ENCODE results near the gene MCFD2.
A peak's percentile ranks its signal among the peaks of the same experiment; 100 is the strongest.

MCFD2 gene

DNA sequence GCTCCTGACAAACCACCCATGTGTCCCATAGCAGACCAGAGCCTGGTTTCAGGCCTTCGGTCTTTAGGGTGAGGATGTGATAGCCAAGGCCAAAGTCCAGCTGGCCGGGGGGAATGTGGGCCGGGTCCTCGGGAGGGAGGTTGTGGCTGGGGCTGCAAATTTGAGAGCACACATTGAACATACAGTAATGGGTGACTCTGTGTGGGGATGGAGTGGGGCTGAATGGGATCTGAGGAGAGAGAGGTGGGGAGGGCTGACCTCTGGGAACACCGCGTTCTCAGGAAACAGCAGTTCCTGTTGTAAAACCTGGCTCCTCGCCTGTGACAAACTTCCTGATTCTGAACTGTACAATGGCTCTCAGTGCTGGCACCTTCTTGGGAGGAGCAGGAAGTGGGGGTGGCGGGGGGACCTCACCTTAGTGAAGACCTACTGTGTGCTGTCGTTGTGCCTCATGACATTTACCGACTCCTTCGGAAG is 48.8 kb downstream of the MCFD2 start:
- Histone ChIP-seq H4K8ac (ENCODE audit: low read length) (peak overlapping the region; percentile 48), H3K23ac (ENCODE audit: low read length in 2 of 2) (no peak overlapping the region), H3K36me3 (ENCODE audit: control insufficient read depth in 1 of 2, insufficient read depth in 2 of 2, low read depth in 1 of 2, low read length in 2 of 2) (no peaks in the 10 kb centered on the region), H3K79me1 (replicated peaks; ENCODE audit: low read length, poor library complexity, severe bottlenecking) (no peaks in the 10 kb centered on the region), H3K4me2 (ENCODE audit: low read length, poor library complexity, severe bottlenecking) (no peak overlapping the region), H3K9me3 (ENCODE audit: control insufficient read depth, low read length) (peaks cover 9% of the 10 kb centered on the region), H3K4me3 (ENCODE audit: insufficient read depth in 1 of 2, low read depth in 1 of 2, low read length in 2 of 2) (no peak overlapping the region), H3K14ac (ENCODE audit: low read length in 2 of 2) (no peak overlapping the region), H4K91ac (ENCODE audit: low read length) (no peak overlapping the region), H2BK5ac (ENCODE audit: low read depth, low read length, poor library complexity, severe bottlenecking) (no peak overlapping the region), H2BK15ac (ENCODE audit: low read depth, poor library complexity, severe bottlenecking) (no peak overlapping the region), H3K4me1 (ENCODE audit: control insufficient read depth, insufficient read depth, low read depth, low read length) (peaks cover 4% of the 10 kb centered on the region), H3K27me3 (ENCODE audit: control insufficient read depth in 1 of 2, insufficient read depth in 1 of 2, low read length in 2 of 2) (no peaks in the 10 kb centered on the region), H3K9ac (ENCODE audit: low read length) (no peak overlapping the region), H3K4ac (ENCODE audit: low read depth in 1 of 2, low read length in 2 of 2) (no peak overlapping the region), H2AFZ (ENCODE audit: low read depth, low read length) (no peak overlapping the region), H3K18ac (ENCODE audit: low read depth in 1 of 2, low read length in 2 of 2) (peak overlapping the region in 1 of 2 experiments; percentile 35), H2AK5ac (ENCODE audit: low read length, severe bottlenecking) (no peak overlapping the region), H2BK120ac (ENCODE audit: low read depth, low read length) (no peak overlapping the region), H2BK12ac (ENCODE audit: low read length in 2 of 2) (peak overlapping the region; percentile 44 to 51), H3K27ac (ENCODE audit: low read length, poor library complexity, severe bottlenecking) (no peak overlapping the region)
- no peak for DNase-seq
- 85% methylated on average over 11 of the region's 11 CpGs for WGBS

DNA sequence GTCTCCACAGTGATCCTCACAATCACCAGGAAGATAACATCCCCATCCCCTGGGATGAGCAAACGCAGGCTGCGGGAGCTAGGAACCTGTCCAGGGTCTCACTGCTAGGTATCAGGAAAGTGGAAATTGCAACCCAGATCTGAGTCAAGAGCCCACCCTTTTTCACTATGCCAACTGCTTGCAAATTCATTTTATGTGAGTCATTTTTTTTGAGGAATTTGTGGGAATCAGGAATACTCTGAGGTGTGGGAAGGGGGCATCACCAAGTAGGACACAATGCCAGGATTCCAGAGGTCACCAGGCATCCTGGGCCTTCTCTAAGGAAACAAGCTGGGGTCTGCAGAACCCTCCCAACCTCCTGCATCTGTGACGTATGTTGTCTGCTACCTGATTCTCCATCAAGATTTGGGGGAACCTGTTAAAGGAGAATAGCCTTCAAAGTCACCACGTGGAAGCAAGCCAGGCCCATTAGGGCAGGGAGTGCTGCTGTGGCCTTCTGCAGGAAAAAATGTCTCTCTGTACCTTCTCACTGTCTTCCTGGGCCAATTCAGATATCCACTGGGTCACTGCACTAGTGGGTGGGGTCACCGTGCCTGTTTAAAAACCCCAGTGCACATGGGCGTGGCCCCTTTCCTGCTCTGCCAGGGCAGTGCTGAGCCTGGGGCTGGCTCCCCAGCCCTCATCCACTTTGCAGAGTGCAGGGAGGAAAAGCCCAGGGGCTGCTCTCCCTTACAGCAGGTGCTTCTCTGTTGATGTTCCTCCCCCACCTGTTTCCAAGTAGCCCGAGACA is 50.2 kb downstream of the MCFD2 start:
- H3K9ac ChIP-seq (ENCODE audit: low read length): no peak overlapping the region
- H3K14ac ChIP-seq (ENCODE audit: low read length in 2 of 2): no peak overlapping the region
- no peak overlapping the region for H2BK120ac ChIP-seq (ENCODE audit: low read depth, low read length)
- H2AK5ac ChIP-seq (ENCODE audit: low read length, severe bottlenecking): no peak overlapping the region
- no peak overlapping the region for H2BK12ac ChIP-seq (ENCODE audit: low read length in 2 of 2)
- H3K4me1 ChIP-seq (ENCODE audit: control insufficient read depth, insufficient read depth, low read depth, low read length): peaks cover 4% of the 10 kb centered on the region
- H3K18ac ChIP-seq (ENCODE audit: low read depth in 1 of 2, low read length in 2 of 2): no peak overlapping the region
- no peak for DNase-seq
- H2BK5ac ChIP-seq (ENCODE audit: low read depth, low read length, poor library complexity, severe bottlenecking): no peak overlapping the region
- H3K9me3 ChIP-seq (ENCODE audit: control insufficient read depth, low read length): peaks cover 9% of the 10 kb centered on the region
- H4K91ac ChIP-seq (ENCODE audit: low read length): no peak overlapping the region
- no peak overlapping the region for H3K4ac ChIP-seq (ENCODE audit: low read depth in 1 of 2, low read length in 2 of 2)
- H2BK15ac ChIP-seq (ENCODE audit: low read depth, poor library complexity, severe bottlenecking): no peak overlapping the region
- no peak overlapping the region for H3K4me3 ChIP-seq (ENCODE audit: insufficient read depth in 1 of 2, low read depth in 1 of 2, low read length in 2 of 2)
- H4K8ac ChIP-seq (ENCODE audit: low read length): no peak overlapping the region
- no peaks in the 10 kb centered on the region for H3K27me3 ChIP-seq (ENCODE audit: control insufficient read depth in 1 of 2, insufficient read depth in 1 of 2, low read length in 2 of 2)
- H3K27ac ChIP-seq (ENCODE audit: low read length, poor library complexity, severe bottlenecking): no peak overlapping the region
- H3K36me3 ChIP-seq (ENCODE audit: control insufficient read depth in 1 of 2, insufficient read depth in 2 of 2, low read depth in 1 of 2, low read length in 2 of 2): no peaks in the 10 kb centered on the region
- no peak overlapping the region for H2AFZ ChIP-seq (ENCODE audit: low read depth, low read length)
- H3K23ac ChIP-seq (ENCODE audit: low read length in 2 of 2): no peak overlapping the region
- WGBS: 85% methylated on average over 7 of the region's 7 CpGs
- H3K4me2 ChIP-seq (ENCODE audit: low read length, poor library complexity, severe bottlenecking): no peak overlapping the region
- no peaks in the 10 kb centered on the region for H3K79me1 ChIP-seq (replicated peaks; ENCODE audit: low read length, poor library complexity, severe bottlenecking)

GRCh38 chr2:46863882-46864281 is 51.7 kb downstream of the MCFD2 start:
- no peak overlapping the region for H3K4ac ChIP-seq (ENCODE audit: low read depth in 1 of 2, low read length in 2 of 2)
- H3K27me3 ChIP-seq (ENCODE audit: control insufficient read depth in 1 of 2, insufficient read depth in 1 of 2, low read length in 2 of 2): no peaks in the 10 kb centered on the region
- no peaks in the 10 kb centered on the region for H3K79me1 ChIP-seq (replicated peaks; ENCODE audit: low read length, poor library complexity, severe bottlenecking)
- no peak overlapping the region for H4K91ac ChIP-seq (ENCODE audit: low read length)
- H2AK5ac ChIP-seq (ENCODE audit: low read length, severe bottlenecking): no peak overlapping the region
- H3K23ac ChIP-seq (ENCODE audit: low read length in 2 of 2): no peak overlapping the region
- no peak overlapping the region for H2BK5ac ChIP-seq (ENCODE audit: low read depth, low read length, poor library complexity, severe bottlenecking)
- peaks cover 9% of the 10 kb centered on the region for H3K9me3 ChIP-seq (ENCODE audit: control insufficient read depth, low read length)
- 81% methylated on average over 1 of the region's 1 CpG for whole genome bisulfite sequencing
- no peak overlapping the region for H3K4me3 ChIP-seq (ENCODE audit: insufficient read depth in 1 of 2, low read depth in 1 of 2, low read length in 2 of 2)
- peak overlapping the region; percentile 17 for H3K4me2 ChIP-seq (ENCODE audit: low read length, poor library complexity, severe bottlenecking)
- no peak overlapping the region for H3K14ac ChIP-seq (ENCODE audit: low read length in 2 of 2)
- no peak overlapping the region for H3K18ac ChIP-seq (ENCODE audit: low read depth in 1 of 2, low read length in 2 of 2)
- H2AFZ ChIP-seq (ENCODE audit: low read depth, low read length): no peak overlapping the region
- H2BK120ac ChIP-seq (ENCODE audit: low read depth, low read length): no peak overlapping the region
- no peak overlapping the region for H3K27ac ChIP-seq (ENCODE audit: low read length, poor library complexity, severe bottlenecking)
- no peak overlapping the region for H2BK15ac ChIP-seq (ENCODE audit: low read depth, poor library complexity, severe bottlenecking)
- no peak overlapping the region for H2BK12ac ChIP-seq (ENCODE audit: low read length in 2 of 2)
- no peak for DNase-seq
- peaks cover 3% of the 10 kb centered on the region for H3K4me1 ChIP-seq (ENCODE audit: control insufficient read depth, insufficient read depth, low read depth, low read length)
- H4K8ac ChIP-seq (ENCODE audit: low read length): no peak overlapping the region
- H3K9ac ChIP-seq (ENCODE audit: low read length): no peak overlapping the region
- no peaks in the 10 kb centered on the region for H3K36me3 ChIP-seq (ENCODE audit: control insufficient read depth in 1 of 2, insufficient read depth in 2 of 2, low read depth in 1 of 2, low read length in 2 of 2)

DNA sequence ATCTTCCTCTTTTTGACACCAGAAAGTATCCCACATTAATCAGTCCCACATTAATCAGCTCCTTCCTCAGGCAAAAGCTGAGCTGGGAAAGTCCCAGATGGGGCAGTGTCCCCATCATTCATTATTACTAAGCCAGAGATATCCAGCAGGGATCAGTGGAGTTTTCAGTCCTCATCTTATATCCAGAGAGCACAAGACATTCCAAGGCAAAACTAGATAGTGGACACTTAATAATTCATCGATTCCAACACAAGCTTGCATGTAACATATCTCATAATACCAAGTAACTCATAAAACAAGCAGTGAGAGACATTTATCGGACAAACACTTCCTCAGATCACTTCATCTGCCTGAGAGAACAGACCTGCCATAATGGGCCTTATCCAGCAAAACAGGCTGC is 53.1 kb downstream of the MCFD2 start:
- Histone ChIP-seq H2BK120ac (ENCODE audit: low read depth, low read length) (no peak overlapping the region), H3K27me3 (ENCODE audit: control insufficient read depth in 1 of 2, insufficient read depth in 1 of 2, low read length in 2 of 2) (no peaks in the 10 kb centered on the region), H3K4ac (ENCODE audit: low read depth in 1 of 2, low read length in 2 of 2) (no peak overlapping the region), H3K9me3 (ENCODE audit: control insufficient read depth, low read length) (peaks cover 9% of the 10 kb centered on the region), H3K27ac (ENCODE audit: low read length, poor library complexity, severe bottlenecking) (no peak overlapping the region), H2BK12ac (ENCODE audit: low read length in 2 of 2) (no peak overlapping the region), H3K23ac (ENCODE audit: low read length in 2 of 2) (no peak overlapping the region), H3K79me1 (replicated peaks; ENCODE audit: low read length, poor library complexity, severe bottlenecking) (no peaks in the 10 kb centered on the region), H3K9ac (ENCODE audit: low read length) (peak overlapping the region; percentile 70), H2AK5ac (ENCODE audit: low read length, severe bottlenecking) (no peak overlapping the region), H2AFZ (ENCODE audit: low read depth, low read length) (no peak overlapping the region), H3K18ac (ENCODE audit: low read depth in 1 of 2, low read length in 2 of 2) (no peak overlapping the region), H4K8ac (ENCODE audit: low read length) (no peak overlapping the region), H2BK15ac (ENCODE audit: low read depth, poor library complexity, severe bottlenecking) (no peak overlapping the region), H3K14ac (ENCODE audit: low read length in 2 of 2) (no peak overlapping the region), H2BK5ac (ENCODE audit: low read depth, low read length, poor library complexity, severe bottlenecking) (no peak overlapping the region), H4K91ac (ENCODE audit: low read length) (no peak overlapping the region), H3K36me3 (ENCODE audit: control insufficient read depth in 1 of 2, insufficient read depth in 2 of 2, low read depth in 1 of 2, low read length in 2 of 2) (no peaks in the 10 kb centered on the region), H3K4me1 (ENCODE audit: control insufficient read depth, insufficient read depth, low read depth, low read length) (peaks cover 9% of the 10 kb centered on the region), H3K4me3 (ENCODE audit: insufficient read depth in 1 of 2, low read depth in 1 of 2, low read length in 2 of 2) (no peak overlapping the region), H3K4me2 (ENCODE audit: low read length, poor library complexity, severe bottlenecking) (no peak overlapping the region)
- DNase-seq: no peak
- WGBS: 91% methylated on average over 2 of the region's 2 CpGs

All from mesenchymal stem cell (in vitro differentiated cells and primary cell).